ENCODE measurements around the gene RAB17. TPM values are rescaled to one million over a fixed set of nuclear protein-coding genes. Genes with fewer than 3 reads are reported as not detected.
A peak's percentile ranks its signal among the peaks of the same experiment; 100 is the strongest.

Gene RAB17
- total RNA-seq, 1 donor from 2014 or later: 60.1 TPM

GRCh38 chr2:237532160-237532559 is 58.4 kb downstream of the RAB17 start:
- no peak for DNase-seq
- peaks cover 68% of the 10 kb centered on the region for H3K36me3 ChIP-seq
- no peak for TF ChIP-seq CTCF (IDR thresholded peaks at IDR 0.05)
- H3K4me3 ChIP-seq: no peak overlapping the region
- H3K4me1 ChIP-seq: no peaks in the 10 kb centered on the region
- no peak for ATAC-seq
- H3K27ac ChIP-seq: no peak overlapping the region
- H3K27me3 ChIP-seq (ENCODE audit: low read depth): no peaks in the 10 kb centered on the region
- H3K9me3 ChIP-seq: no peaks in the 10 kb centered on the region
- intact Hi-C loops (cut with DNase I): no loop called here

- no peak for DNase-seq
- intact Hi-C loops (cut with DNase I): no loop called here
- TF ChIP-seq CTCF (IDR thresholded peaks at IDR 0.05): no peak
- no peaks in the 10 kb centered on the region for H3K27me3 ChIP-seq (ENCODE audit: low read depth)
- H3K4me1 ChIP-seq: no peaks in the 10 kb centered on the region
- H3K36me3 ChIP-seq: peaks cover 81% of the 10 kb centered on the region
- ATAC-seq: peak; percentile 12 to 18
- no peak overlapping the region for H3K4me3 ChIP-seq
- no peaks in the 10 kb centered on the region for H3K9me3 ChIP-seq
- H3K27ac ChIP-seq: peak overlapping the region; percentile 62
Observed at GRCh38 chr2:237530472-237531433, 59.8 kb downstream of the RAB17 start.

GRCh38 chr2:237529452-237530402 is 60.8 kb downstream of the RAB17 start:
- Histone ChIP-seq H3K27me3 (ENCODE audit: low read depth) (no peaks in the 10 kb centered on the region), H3K9me3 (no peaks in the 10 kb centered on the region), H3K36me3 (peaks cover 85% of the 10 kb centered on the region), H3K4me1 (no peaks in the 10 kb centered on the region), H3K27ac (peak overlapping the region; percentile 62), H3K4me3 (no peak overlapping the region)
- ATAC-seq: peak; percentile 46 to 74
- intact Hi-C loops (cut with DNase I): no loop called here
- DNase-seq: no peak
- TF ChIP-seq CTCF (IDR thresholded peaks at IDR 0.05): no peak

- intact Hi-C loops (cut with DNase I): no loop called here
- Histone ChIP-seq H3K4me1 (no peaks in the 10 kb centered on the region), H3K36me3 (peaks cover 78% of the 10 kb centered on the region), H3K27ac (no peak overlapping the region), H3K9me3 (no peaks in the 10 kb centered on the region), H3K27me3 (ENCODE audit: low read depth) (no peaks in the 10 kb centered on the region), H3K4me3 (no peak overlapping the region)
- ATAC-seq (no peak), DNase-seq (no peak)
- no peak for TF ChIP-seq CTCF (IDR thresholded peaks at IDR 0.05)
Observed at GRCh38 chr2:237527766-237528165, 62.8 kb downstream of the RAB17 start.

GRCh38 chr2:237527233-237527632 is 63.3 kb downstream of the RAB17 start:
- TF ChIP-seq CTCF (IDR thresholded peaks at IDR 0.05): no peak
- intact Hi-C loops (cut with DNase I): no loop called here
- DNase-seq: no peak
- Histone ChIP-seq H3K4me3 (no peak overlapping the region), H3K27me3 (ENCODE audit: low read depth) (no peaks in the 10 kb centered on the region), H3K27ac (no peak overlapping the region), H3K36me3 (peaks cover 74% of the 10 kb centered on the region), H3K9me3 (no peaks in the 10 kb centered on the region), H3K4me1 (no peaks in the 10 kb centered on the region)
- ATAC-seq: no peak

Measured in lower lobe of right lung (tissue), 2 donors.